ENCODE data around the gene PDE3A.

DNA sequence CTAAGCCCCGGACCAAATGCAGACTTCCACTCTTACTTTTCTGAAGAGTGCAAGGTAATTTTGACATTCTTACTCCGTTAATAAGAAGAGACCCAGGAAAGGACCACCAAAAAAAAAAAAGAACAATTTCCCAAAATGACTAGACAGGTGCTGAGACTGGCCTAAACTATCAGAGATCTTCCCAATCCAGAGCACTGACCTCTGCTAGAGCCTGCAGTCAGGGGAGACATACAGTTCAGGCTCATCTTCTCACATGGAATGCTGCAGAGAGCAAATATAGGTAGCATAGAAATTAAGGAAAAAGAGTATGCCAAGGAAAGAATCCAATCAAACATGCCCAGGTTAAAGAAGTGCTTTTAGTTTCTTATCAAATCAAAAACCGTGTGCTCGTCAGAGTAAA is 177.9 kb downstream of the PDE3A start:
- TF ChIP-seq, protein P1, sequence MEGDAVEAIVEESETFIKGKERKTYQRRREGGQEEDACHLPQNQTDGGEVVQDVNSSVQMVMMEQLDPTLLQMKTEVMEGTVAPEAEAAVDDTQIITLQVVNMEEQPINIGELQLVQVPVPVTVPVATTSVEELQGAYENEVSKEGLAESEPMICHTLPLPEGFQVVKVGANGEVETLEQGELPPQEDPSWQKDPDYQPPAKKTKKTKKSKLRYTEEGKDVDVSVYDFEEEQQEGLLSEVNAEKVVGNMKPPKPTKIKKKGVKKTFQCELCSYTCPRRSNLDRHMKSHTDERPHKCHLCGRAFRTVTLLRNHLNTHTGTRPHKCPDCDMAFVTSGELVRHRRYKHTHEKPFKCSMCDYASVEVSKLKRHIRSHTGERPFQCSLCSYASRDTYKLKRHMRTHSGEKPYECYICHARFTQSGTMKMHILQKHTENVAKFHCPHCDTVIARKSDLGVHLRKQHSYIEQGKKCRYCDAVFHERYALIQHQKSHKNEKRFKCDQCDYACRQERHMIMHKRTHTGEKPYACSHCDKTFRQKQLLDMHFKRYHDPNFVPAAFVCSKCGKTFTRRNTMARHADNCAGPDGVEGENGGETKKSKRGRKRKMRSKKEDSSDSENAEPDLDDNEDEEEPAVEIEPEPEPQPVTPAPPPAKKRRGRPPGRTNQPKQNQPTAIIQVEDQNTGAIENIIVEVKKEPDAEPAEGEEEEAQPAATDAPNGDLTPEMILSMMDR (IDR thresholded peaks at IDR 0.05) = no peak
- TF ChIP-seq POLR2AphosphoS5 (IDR thresholded peaks at IDR 0.05) = no peak

Data from breast epithelium (tissue), 3 donors.